Kidney glomerular epithelial cell (primary cell): Measurements from ENCODE around the gene RABGGTA.
"Not testable (repeated sequence)": the region's sequence is repeated elsewhere in the genome, so short reads cannot be mapped to it uniquely, and the experiment has no call there.

Source experiments
- DNase-seq: peaks from one replicate; lab custom pipeline; 2025; lab: John Stamatoyannopoulos, UW

RABGGTA gene

DNA sequence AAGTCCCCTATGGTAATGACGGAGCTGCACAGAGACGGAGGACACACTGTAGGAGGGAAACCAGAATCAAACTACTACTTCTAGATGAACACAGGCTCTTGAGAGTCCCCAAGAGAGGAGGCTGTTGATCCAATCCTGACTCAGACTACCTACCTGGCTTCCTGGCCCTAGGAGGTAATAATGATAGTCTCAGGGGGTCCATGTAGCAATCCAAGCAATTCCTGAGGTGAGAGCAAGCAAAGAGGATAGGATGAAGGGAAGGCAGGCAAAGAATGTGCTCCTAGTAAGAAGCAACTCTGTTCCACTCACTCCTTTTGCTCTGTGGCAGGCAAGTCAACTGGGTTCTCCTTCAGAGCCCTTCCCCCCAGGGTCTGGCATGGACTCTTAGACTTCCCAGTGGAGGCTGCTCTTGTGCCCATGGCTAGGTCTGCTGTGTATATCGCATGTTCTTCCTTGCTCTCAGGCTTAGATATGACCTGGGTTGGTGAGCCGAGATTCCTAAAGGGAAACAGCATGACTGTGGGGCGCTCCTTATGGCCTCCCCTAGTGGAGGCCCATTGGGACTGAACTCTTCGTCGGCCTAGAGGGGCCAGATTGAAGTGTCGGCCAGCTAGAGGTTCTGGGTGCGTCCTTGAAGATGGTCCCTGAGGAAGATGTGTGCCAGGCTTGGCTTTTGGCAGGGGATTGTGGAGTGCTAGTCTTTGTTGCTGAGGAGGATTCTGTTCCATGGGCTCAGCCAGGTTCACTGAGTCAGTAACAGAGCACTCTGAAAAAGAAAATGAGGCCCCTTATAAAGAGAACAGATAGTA is 31.1 kb downstream of the RABGGTA start:
- no peak for DNase-seq

DNA sequence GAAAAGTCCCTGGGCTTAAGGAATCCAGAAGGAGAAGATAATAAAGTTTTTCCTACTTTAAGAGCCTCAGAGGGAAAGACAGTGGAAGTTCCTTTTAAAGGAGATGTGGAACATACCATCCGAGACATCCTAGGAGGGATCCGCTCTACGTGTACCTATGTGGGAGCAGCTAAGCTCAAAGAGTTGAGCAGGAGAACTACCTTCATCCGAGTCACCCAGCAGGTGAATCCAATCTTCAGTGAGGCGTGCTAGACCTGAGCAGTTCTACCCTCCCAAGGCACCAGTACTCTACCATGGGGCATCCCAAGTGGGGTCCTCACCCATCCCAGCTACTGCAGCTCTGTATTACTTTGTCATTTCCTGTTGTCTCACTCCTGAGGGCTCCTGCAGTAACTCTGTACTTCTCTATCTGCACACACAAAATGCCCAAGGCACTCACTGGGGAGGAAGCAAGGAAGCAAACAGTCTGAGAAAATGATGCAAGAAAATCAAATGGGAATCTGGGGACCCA is 32.8 kb downstream of the RABGGTA start:
- DNase-seq = no peak

GRCh38 chr14:24238123-24238522 is 33.3 kb downstream of the RABGGTA start:
- peak; percentile 3 for DNase-seq

- no peak for DNase-seq
Measured at GRCh38 chr14:24237463-24237955, 33.9 kb downstream of the RABGGTA start.

GRCh38 chr14:24236689-24237462 is 34.5 kb downstream of the RABGGTA start:
- DNase-seq = no peak

GRCh38 chr14:24235804-24236688 is 35.4 kb downstream of the RABGGTA start:
- DNase-seq = no peak

DNA sequence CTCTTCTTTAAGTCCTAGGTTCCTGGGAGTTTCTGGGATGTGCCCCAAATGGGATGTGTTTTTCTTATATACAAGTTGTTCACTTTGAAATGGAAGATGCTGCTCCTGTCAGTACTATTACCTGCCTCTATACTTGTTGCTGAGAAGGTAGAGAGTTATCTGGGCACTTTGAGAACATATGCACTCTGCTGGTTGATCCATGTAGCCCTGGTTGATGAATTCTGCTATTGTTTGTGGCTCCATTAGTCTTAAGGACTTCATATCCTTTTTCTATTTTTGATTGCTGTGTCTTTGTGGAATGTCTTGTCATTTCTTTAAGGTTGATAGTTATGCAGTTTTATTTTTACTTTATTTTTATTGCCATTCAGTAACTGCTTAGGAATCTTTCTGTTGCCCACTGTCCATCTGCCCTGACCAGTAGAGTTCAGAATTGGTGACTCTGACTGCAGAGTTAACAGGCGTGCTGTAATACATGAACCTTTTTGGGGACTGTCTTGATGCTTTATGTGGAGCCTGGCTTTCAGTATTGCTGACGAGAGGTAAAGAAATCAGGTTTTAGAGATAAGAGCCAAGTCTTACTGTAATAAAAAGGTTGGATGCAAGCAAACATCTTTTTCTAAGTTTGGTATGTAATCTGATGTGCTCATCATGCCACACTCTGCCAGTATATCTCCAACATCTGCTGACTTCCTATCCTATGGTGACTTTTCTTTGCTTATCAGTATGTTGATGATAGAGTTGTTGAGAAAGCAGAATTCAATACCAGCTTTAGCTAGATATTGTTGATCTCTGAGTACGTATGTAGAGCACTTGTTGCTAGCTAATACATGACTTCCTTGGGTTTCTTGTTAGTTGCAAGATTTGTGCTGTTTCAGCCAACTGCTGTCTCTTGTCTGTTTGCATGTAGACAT is 37.0 kb downstream of the RABGGTA start:
- no peak for DNase-seq

DNA sequence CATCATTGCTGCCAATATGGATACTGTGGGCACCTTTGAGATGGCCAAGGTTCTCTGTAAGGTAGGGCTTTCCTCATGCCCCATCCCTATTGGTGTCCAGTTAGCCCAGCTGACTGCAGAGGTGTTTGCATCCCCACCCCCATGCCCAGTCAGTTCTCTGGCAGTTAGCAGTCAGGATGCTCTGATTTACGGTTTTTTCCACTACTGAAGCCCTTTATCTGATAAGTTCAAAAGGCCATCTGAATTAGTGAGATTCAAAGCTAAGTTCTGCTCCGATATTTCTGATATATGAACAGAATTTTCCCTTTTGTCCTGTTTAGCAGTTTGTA is 37.9 kb downstream of the RABGGTA start:
- DNase-seq = no peak

- peak; percentile 79 for DNase-seq
Measured at GRCh38 chr14:24232645-24233537, 38.5 kb downstream of the RABGGTA start, which contains the start of gene GMPR2. Gene GMPR2, plus strand, starts transcription at chr14:24232929. Its CDS starts 325 bp downstream, at chr14:24233254.

DNA sequence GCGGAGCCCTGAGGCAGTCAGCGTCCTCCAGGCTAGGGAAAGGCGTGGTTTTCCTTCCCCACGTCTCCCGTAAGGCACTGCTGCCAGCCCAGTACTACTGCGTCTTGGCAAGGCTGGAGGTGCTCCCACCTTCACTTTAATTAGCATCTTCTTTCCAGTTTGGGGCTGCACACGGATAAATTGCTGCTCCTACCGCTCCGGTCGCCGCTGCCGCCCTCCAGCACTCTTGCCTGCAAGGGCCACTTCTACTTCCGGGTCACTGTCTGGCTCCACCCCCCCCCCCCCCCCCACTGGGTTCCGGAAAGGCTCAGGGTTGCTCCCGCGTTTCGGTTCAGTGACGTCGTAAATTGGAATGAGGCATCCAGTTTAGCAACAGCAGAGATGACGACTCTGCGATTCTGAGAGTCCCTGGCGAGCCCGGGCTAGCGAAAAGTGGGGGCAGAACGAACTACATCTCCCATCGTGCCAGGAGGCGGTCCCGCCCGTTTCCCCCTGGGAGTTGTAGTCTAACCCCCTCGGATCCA is 39.2 kb downstream of the RABGGTA start, which contains the start of gene NEDD8:
TSS of gene NEDD8 (minus strand) at position 247 of the 524 bp plus-strand sequence. CDS start at position 147, 100 bp downstream.
- DNase-seq = peak; percentile 92

DNA sequence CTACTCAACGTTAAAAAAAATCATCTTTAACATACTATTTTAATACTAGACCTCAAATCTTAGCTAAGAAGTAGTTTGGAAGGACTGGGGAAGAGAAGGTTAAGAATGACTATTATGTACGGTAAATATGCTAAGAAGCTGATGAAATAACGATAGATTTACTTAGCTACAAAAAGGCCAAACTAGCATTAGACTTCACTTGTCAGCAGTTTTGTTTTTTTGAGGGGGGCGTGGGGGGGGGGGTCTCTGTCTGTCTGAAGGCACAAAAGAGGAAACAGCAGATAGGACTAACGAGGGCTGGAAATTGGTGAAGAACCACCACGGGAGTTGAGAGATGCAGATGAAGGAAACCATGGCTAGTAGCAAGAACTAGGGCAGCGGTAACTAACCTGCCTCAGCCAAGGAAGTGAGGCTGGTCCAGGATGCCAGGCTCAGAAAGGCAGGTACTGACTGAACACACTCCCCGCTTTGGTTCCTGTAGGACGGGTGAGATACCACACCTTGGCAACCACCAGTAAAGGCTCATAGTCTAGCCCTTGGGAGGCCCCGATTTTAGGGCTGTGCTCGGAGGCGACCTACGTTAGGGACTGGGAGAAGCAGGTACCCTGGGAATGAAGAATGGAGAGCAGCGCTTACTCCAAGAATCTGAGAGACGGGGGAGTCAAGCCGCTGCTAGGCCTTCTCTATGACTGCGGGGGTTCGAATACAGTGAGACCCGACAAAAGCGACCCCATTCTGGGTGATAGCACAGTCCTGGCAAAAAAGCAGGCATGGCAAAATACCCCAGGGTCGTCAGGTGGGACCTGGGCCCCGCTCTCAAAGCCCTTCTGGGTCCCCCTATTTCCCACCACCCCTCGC is 39.9 kb downstream of the RABGGTA start:
- no peak for DNase-seq

DNA sequence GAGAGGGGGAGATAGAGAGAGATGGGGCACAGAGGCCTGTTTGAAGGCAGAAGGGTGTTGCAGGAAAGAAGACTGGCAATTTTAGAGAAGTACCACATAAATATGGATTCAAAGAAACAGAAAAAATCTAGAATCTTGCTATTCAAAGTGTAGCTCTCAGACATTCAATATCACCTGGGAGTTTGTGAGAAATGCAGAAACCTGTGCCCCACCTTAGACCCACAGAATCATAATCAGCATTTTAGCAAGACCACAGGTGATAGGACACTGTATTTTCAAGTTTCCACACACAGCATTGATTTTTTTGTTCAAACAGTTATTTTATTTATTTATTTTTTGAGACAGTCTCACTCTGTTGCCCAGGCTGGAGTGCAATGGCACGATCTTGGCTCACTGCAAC is 42.5 kb downstream of the RABGGTA start:
- no peak for DNase-seq

DNA sequence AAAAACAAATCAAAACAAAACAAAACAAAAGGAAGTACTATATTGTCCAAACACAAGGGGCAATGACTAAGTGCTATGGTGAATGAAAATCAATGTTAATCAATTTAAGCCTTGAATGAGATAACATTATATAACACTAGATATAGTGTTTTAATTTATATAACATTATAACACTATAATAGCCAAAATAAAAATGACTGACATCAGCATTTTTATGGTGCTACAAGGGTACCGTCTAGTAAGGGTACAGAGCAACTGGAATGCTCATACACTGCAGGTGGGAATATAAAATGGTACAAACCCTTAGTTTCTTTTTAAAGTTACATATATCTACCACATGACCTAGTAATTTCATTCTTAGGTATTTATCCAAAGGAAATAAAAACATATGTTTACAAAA is 44.9 kb downstream of the RABGGTA start:
- no peak for DNase-seq

GRCh38 chr14:24224618-24225071 is 46.8 kb downstream of the RABGGTA start:
- DNase-seq = peak; percentile 51

DNA sequence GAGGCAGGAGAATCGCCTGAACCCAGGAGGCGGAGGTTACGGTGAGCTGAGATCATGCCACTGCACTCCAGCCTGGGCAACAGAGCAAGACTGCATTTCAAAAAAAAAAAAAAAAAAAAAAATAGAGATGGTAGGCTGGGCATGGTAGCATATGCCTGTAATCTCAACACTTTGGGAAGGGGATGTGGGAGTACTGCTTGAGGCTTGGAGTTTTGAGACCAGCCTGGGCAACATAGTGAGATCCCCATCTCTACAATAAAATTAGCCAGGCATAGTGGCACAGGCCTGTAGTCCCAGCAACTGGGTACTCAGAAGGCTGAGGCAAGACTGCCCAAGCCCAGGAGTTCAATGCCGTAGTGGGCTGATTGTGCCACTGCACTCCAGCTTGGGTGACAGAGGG is 48.4 kb downstream of the RABGGTA start:
- not testable (repeated sequence) for DNase-seq

- no peak for DNase-seq
Measured at GRCh38 chr14:24219521-24219920, 51.9 kb downstream of the RABGGTA start.

DNA sequence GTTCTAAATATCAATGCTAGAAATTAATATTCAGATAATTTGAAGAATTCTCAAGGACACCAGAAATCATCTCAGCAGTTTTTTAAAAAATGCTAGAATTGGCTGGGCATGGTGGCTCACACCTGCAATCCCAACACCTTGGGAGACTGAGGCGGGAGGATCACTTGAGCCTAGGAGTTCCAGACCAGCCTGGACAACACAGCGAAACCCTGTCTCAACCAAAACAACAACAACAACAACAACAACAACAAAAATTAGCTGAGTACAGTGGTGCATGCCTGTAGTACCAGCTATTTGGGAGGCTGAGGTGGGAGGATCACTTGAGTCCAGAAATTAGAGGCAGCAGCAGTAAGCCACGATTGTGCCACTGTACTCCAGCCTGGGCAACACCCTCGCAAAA is 52.3 kb downstream of the RABGGTA start:
- DNase-seq = no peak

- DNase-seq = not testable (repeated sequence)
Measured at GRCh38 chr14:24216876-24217275, 54.5 kb downstream of the RABGGTA start.
